ENCODE results near the gene HECTD4.
"Not testable (repeated sequence)": the region's sequence is repeated elsewhere in the genome, so short reads cannot be mapped to it uniquely, and the experiment has no call there.

HECTD4 gene

GRCh38 chr12:112353393-112353792 lies 28.8 kb downstream of the HECTD4 start:
- DNase-seq = peak in 1 of 5 experiments; percentile 3

- no peak for DNase-seq
Measured at GRCh38 chr12:112352921-112353320, 29.3 kb downstream of the HECTD4 start.

- no peak for DNase-seq
Measured at GRCh38 chr12:112350593-112351592, 31.3 kb downstream of the HECTD4 start.

GRCh38 chr12:112349431-112349830 lies 32.8 kb downstream of the HECTD4 start:
- no peak for DNase-seq

- not testable (repeated sequence) for DNase-seq
Measured at GRCh38 chr12:112348926-112349325, 33.3 kb downstream of the HECTD4 start.

GRCh38 chr12:112347581-112347982 lies 34.6 kb downstream of the HECTD4 start:
- peak in 1 of 5 experiments; percentile 3 for DNase-seq

- no peak for DNase-seq
Measured at GRCh38 chr12:112346194-112346593, 36.0 kb downstream of the HECTD4 start.

- DNase-seq = no peak
Measured at GRCh38 chr12:112344220-112344619, 38.0 kb downstream of the HECTD4 start.

- DNase-seq = peak in 1 of 5 experiments; percentile 30
Measured at GRCh38 chr12:112342587-112342986, 39.6 kb downstream of the HECTD4 start.

GRCh38 chr12:112341046-112341825 lies 41.0 kb downstream of the HECTD4 start:
- no peak for DNase-seq

- DNase-seq = no peak
Measured at GRCh38 chr12:112340230-112340629, 42.0 kb downstream of the HECTD4 start.

- DNase-seq = not testable (repeated sequence)
Measured at GRCh38 chr12:112334999-112335398, 47.2 kb downstream of the HECTD4 start.

- DNase-seq = no peak
Measured at GRCh38 chr12:112333019-112333418, 49.2 kb downstream of the HECTD4 start.

GRCh38 chr12:112331886-112332285 lies 50.3 kb downstream of the HECTD4 start:
- DNase-seq = no peak

- no peak for DNase-seq
Measured at GRCh38 chr12:112330706-112331105, 51.5 kb downstream of the HECTD4 start.

GRCh38 chr12:112328456-112329124 lies 53.6 kb downstream of the HECTD4 start:
- no peak for DNase-seq

GRCh38 chr12:112327209-112327938 lies 54.9 kb downstream of the HECTD4 start:
- no peak for DNase-seq

GRCh38 chr12:112325622-112326207 lies 56.5 kb downstream of the HECTD4 start:
- DNase-seq = no peak

- DNase-seq = no peak
Measured at GRCh38 chr12:112325157-112325556, 57.1 kb downstream of the HECTD4 start.

- no peak for DNase-seq
Measured at GRCh38 chr12:112322882-112323547, 59.2 kb downstream of the HECTD4 start.

- DNase-seq = no peak
Measured at GRCh38 chr12:112322441-112322840, 59.8 kb downstream of the HECTD4 start.
